GM12801 (cell line): ENCODE measurements around the gene SUSD4.

Experiments used
- CTCF ChIP-seq: IDR thresholded peaks from one replicate; pipeline ENCODE4 v1.5.1; 2011; ENCODE audit warnings: control low read depth; ENCODE audit not compliant: insufficient read length; ENCODE audit errors: extremely low read depth

Gene SUSD4

GRCh38 chr1:223212441-223212840 is 151.5 kb downstream of the SUSD4 start:
- no peak for TF ChIP-seq CTCF

- no peak for TF ChIP-seq CTCF
These were observed 152.5 kb downstream of the SUSD4 start for GRCh38 chr1:223211323-223211985.

GRCh38 chr1:223210788-223211120 is 153.2 kb downstream of the SUSD4 start:
- no peak for TF ChIP-seq CTCF

GRCh38 chr1:223209992-223210787 is 153.8 kb downstream of the SUSD4 start:
- TF ChIP-seq CTCF = no peak

GRCh38 chr1:223209293-223209898 is 154.6 kb downstream of the SUSD4 start:
- TF ChIP-seq CTCF = no peak

- TF ChIP-seq CTCF = no peak
These were observed 155.6 kb downstream of the SUSD4 start for GRCh38 chr1:223208164-223209076.
